SU-DHL-6 (cell line): ENCODE measurements around the gene USH1C.

Source experiments
- H2AFZ ChIP-seq: fragments of 200-600 bp; sonication (generic); 2 replicates; pipeline ENCODE4 v1.6.1; 2014; ENCODE audit warnings: low read depth, mild to moderate bottlenecking, moderate library complexity, mixed read lengths, antibody characterized with exemption, low read length; ENCODE audit not compliant: severe bottlenecking
- H3F3A ChIP-seq: fragments of 200-600 bp; shearing (Covaris generic); 2 replicates; pipeline ENCODE4 v1.6.0; 2016; ENCODE audit warnings: antibody characterized with exemption, mild to moderate bottlenecking; ENCODE audit not compliant: insufficient read depth
- H3K27ac ChIP-seq: fragments of 200-600 bp; sonication (generic); 2 replicates; pipeline ENCODE4 v1.5.1; 2016; ENCODE audit warnings: low read depth, mild to moderate bottlenecking, low read length, moderate library complexity, mixed read lengths
- H3K27me3 ChIP-seq: fragments of 200-600 bp; sonication (generic), shearing (Covaris generic); 2 replicates; pipeline ENCODE4 v1.6.0; 2014; ENCODE audit warnings: mild to moderate bottlenecking, low read length
- H3K36me3 ChIP-seq: fragments of 200-600 bp; sonication (generic); 2 replicates; pipeline ENCODE4 v1.6.1; 2014; ENCODE audit warnings: mild to moderate bottlenecking, low read length, mixed read lengths
- H3K4me2 ChIP-seq: fragments of 300-600, 200-600 bp; shearing (Covaris generic), sonication (generic); 2 replicates; pipeline ENCODE4 v1.6.0; 2014; ENCODE audit warnings: low read length, low read depth, mild to moderate bottlenecking; ENCODE audit not compliant: poor library complexity, severe bottlenecking
- H3K4me3 ChIP-seq: fragments of 200-600 bp; sonication (generic); 2 replicates; pipeline ENCODE4 v1.5.1; 2014; ENCODE audit warnings: antibody characterized with exemption, low read length, mild to moderate bottlenecking, mixed read lengths; ENCODE audit not compliant: insufficient read depth, poor library complexity, severe bottlenecking
- H3K79me2 ChIP-seq: fragments of 200-600 bp; sonication (generic); 2 replicates; pipeline ENCODE4 v1.6.1; 2014; ENCODE audit warnings: mild to moderate bottlenecking, low read length, moderate library complexity; ENCODE audit not compliant: insufficient read depth
- H3K9ac ChIP-seq: fragments of 200-600 bp; sonication (generic); 2 replicates; pipeline ENCODE4 v1.7.0; 2014; ENCODE audit warnings: mild to moderate bottlenecking, low read length
- H3K9me2 ChIP-seq: fragments of 200-600 bp; sonication (generic); replicated peaks from 2 replicates; pipeline ENCODE4 v1.6.1; 2014; ENCODE audit warnings: low read length; ENCODE audit not compliant: insufficient read depth
- H3K9me3 ChIP-seq: fragments of 200-600 bp; sonication (generic); 2 replicates; pipeline ENCODE4 v1.6.1; 2014; ENCODE audit warnings: low read length, mixed read lengths; ENCODE audit not compliant: insufficient read depth
- H4K20me1 ChIP-seq: fragments of 200-600 bp; sonication (generic); 2 replicates; pipeline ENCODE4 v1.6.1; 2014; ENCODE audit warnings: low read depth, mild to moderate bottlenecking, antibody characterized with exemption, low read length, moderate library complexity, mixed read lengths
- EZH2phosphoT487 ChIP-seq: fragments of 200-600 bp; sonication (generic), shearing (Covaris generic); conservative IDR thresholded peaks from 2 replicates; pipeline ENCODE4 v1.6.1; 2018; ENCODE audit warnings: mild to moderate bottlenecking, antibody characterized with exemption, low read length, moderate library complexity, mixed read lengths
- TF ChIP-seq, protein P1 (sequence below): fragments of 200-600 bp; sonication (generic); IDR thresholded peaks from one replicate; pipeline ENCODE4 v1.5.1; 2017; ENCODE audit warnings: antibody characterized with exemption, mild to moderate bottlenecking, low read length, moderate library complexity; ENCODE audit not compliant: insufficient read depth, poor library complexity, severe bottlenecking

The USH1C gene

DNA sequence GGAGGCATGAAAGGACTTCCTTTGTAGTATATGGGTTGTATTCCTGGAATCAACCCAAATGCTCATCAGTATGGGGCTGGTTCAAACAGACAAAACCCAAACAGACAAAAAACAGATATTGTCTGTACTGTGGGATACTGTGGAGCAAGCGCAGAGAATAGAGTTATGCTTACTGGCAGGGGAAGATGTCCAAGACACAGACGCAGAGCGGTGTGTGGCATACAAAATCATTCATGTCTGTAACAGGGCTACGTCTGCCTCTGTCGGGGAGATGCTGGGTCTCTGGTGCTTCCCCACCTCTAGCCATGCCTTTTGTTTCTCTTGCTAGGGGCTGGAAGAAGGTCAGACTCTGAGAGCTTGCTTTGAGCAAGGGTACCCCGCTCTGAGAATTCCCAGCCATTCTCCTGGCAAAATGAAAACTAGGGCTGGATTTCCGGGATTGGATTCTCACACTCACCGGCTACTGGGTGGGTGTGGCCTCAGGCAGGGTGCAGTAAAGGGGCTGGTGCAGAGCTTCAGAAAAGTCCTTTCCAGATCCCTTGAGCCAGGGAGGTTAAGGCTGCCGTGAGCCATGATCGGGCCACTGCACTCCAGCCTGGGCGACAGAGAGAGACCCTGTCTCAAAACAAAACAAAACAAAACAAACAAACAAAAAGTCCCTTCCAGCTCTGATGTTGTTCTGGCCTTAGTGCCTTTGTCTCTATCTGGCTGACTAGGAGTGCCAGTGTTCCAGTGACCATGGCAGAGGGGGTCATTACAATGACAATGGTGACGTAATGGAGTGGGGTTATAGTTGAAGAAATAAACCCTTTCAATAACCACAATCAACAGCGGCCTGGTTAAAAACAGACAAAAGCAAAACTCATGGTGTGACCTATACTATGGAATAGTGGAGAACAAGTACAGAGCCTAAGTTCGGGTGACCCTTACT lies 64.7 kb downstream of the USH1C start:
- Histone ChIP-seq H3K27me3 (no peaks in the 10 kb centered on the region), H2AFZ (no peak overlapping the region), H3K4me3 (no peak overlapping the region)

DNA sequence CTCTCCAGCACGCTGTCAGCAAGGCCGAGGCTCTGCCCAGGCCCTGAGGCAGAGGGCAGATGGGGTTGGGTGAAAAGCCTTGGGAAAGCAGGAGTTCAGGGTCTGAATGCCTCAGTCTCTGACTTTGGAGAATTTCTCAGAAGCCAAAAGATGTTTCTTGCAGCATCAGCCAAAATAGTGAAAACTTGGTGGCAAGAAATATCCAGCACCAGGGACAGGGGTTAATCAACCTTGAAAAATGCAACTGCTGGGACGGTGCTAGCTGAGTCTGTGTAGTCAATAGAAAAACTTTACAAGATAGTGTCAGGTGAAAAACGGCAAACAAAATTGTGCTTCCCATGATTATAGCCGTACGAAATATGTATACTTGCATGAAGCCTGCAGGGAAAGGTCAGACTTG lies 66.1 kb downstream of the USH1C start:
- H2AFZ ChIP-seq: no peak overlapping the region
- TF ChIP-seq EZH2phosphoT487: no peak
- TF ChIP-seq, protein P1, sequence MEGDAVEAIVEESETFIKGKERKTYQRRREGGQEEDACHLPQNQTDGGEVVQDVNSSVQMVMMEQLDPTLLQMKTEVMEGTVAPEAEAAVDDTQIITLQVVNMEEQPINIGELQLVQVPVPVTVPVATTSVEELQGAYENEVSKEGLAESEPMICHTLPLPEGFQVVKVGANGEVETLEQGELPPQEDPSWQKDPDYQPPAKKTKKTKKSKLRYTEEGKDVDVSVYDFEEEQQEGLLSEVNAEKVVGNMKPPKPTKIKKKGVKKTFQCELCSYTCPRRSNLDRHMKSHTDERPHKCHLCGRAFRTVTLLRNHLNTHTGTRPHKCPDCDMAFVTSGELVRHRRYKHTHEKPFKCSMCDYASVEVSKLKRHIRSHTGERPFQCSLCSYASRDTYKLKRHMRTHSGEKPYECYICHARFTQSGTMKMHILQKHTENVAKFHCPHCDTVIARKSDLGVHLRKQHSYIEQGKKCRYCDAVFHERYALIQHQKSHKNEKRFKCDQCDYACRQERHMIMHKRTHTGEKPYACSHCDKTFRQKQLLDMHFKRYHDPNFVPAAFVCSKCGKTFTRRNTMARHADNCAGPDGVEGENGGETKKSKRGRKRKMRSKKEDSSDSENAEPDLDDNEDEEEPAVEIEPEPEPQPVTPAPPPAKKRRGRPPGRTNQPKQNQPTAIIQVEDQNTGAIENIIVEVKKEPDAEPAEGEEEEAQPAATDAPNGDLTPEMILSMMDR: no peak
- H3K27ac ChIP-seq: no peak overlapping the region
- no peaks in the 10 kb centered on the region for H3F3A ChIP-seq
- no peaks in the 10 kb centered on the region for H3K36me3 ChIP-seq
- H3K4me3 ChIP-seq: no peak overlapping the region
- H3K4me2 ChIP-seq: no peak overlapping the region
- no peaks in the 10 kb centered on the region for H3K27me3 ChIP-seq
- H3K9me3 ChIP-seq: no peaks in the 10 kb centered on the region
- H3K9ac ChIP-seq: no peak overlapping the region
- no peaks in the 10 kb centered on the region for H3K9me2 ChIP-seq
- H3K79me2 ChIP-seq: no peaks in the 10 kb centered on the region
- H4K20me1 ChIP-seq: no peaks in the 10 kb centered on the region

More for the DNA sequence above, 64.7 kb downstream of the USH1C start:
- Histone ChIP-seq H3K27ac (no peak overlapping the region), H3K36me3 (no peaks in the 10 kb centered on the region), H4K20me1 (no peaks in the 10 kb centered on the region), H3K9me3 (no peaks in the 10 kb centered on the region), H3K4me2 (no peak overlapping the region), H3F3A (no peaks in the 10 kb centered on the region), H3K9me2 (no peaks in the 10 kb centered on the region), H3K9ac (no peak overlapping the region), H3K79me2 (no peaks in the 10 kb centered on the region)
- TF ChIP-seq, protein P1: no peak
- TF ChIP-seq EZH2phosphoT487: no peak

DNA sequence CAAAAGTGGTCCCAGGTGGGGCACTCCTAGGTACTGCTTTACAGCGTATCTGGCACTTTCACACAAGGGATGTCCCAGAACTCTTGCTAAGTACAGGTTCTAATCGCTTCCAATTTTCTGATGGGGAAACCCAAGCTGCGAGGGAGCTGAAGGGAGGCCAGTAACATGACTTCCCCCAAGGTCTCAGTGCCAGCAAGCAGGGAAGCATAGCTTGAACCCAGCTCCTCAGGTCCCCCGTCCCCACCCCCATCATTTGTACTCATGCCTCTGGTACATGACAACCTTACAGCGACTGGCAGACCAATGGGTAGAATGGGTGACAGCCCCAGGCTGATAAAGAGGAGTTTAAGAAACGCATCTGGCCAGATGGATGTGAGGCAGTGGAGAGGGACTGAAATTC lies 66.9 kb downstream of the USH1C start:
- H3K36me3 ChIP-seq: no peaks in the 10 kb centered on the region
- H3K27me3 ChIP-seq: no peaks in the 10 kb centered on the region
- no peak overlapping the region for H2AFZ ChIP-seq
- no peak overlapping the region for H3K4me3 ChIP-seq
- H3K27ac ChIP-seq: no peak overlapping the region
- H4K20me1 ChIP-seq: no peaks in the 10 kb centered on the region
- H3K9me2 ChIP-seq: no peaks in the 10 kb centered on the region
- no peak for TF ChIP-seq EZH2phosphoT487
- TF ChIP-seq, protein P1: no peak
- no peaks in the 10 kb centered on the region for H3F3A ChIP-seq
- no peak overlapping the region for H3K9ac ChIP-seq
- no peaks in the 10 kb centered on the region for H3K9me3 ChIP-seq
- no peak overlapping the region for H3K4me2 ChIP-seq
- no peaks in the 10 kb centered on the region for H3K79me2 ChIP-seq
